Choroid plexus epithelial cell (primary cell): ENCODE measurements around the gene CNKSR2.

Experiments
- DNase-seq: peaks from one replicate; pipeline ENCODE4 v3.0.0-alpha.2; 2010; ENCODE audit warnings: low read depth
- H3K4me3 ChIP-seq: 2 replicates; pipeline ENCODE4 v1.5.1; 2011; ENCODE audit warnings: low read depth, mild to moderate bottlenecking, control low read depth, low read length, moderate library complexity
- TF ChIP-seq, protein P1 (sequence below): conservative IDR thresholded peaks from 2 replicates; pipeline ENCODE4 v1.5.1; 2011; ENCODE audit warnings: low read depth, mild to moderate bottlenecking, control low read depth, inconsistent platforms, low read length, moderate library complexity

Gene CNKSR2

DNA sequence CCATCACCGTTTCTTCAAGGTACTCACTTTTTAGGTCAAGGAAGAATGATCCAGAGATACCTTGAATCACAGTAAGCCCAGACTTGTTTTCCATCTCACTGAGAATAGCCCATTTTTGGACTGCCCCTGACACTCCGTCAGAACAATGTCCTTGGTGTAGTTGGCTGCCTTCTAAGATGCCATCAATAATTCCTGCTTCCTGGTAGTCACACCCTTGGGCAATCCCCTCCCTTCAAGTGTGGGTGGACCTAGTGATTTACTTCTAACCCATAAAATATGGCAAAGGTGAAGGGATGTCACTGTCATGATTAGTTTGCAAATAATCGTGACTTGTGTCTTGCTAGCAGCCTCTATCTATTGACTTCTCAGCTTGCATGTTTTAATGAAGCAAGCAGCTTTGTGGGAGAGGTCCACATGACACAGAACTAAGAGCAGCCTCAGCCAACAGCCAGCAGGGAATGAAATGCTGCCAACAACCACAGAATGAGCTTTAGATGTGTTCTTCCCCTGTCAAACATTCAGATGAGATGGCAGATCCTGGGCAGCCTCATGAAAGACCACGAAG lies 303.9 kb downstream of the CNKSR2 start:
- DNase-seq, result no peak
- no peak overlapping the region for H3K4me3 ChIP-seq
- TF ChIP-seq, protein P1, sequence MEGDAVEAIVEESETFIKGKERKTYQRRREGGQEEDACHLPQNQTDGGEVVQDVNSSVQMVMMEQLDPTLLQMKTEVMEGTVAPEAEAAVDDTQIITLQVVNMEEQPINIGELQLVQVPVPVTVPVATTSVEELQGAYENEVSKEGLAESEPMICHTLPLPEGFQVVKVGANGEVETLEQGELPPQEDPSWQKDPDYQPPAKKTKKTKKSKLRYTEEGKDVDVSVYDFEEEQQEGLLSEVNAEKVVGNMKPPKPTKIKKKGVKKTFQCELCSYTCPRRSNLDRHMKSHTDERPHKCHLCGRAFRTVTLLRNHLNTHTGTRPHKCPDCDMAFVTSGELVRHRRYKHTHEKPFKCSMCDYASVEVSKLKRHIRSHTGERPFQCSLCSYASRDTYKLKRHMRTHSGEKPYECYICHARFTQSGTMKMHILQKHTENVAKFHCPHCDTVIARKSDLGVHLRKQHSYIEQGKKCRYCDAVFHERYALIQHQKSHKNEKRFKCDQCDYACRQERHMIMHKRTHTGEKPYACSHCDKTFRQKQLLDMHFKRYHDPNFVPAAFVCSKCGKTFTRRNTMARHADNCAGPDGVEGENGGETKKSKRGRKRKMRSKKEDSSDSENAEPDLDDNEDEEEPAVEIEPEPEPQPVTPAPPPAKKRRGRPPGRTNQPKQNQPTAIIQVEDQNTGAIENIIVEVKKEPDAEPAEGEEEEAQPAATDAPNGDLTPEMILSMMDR, result no peak

DNA sequence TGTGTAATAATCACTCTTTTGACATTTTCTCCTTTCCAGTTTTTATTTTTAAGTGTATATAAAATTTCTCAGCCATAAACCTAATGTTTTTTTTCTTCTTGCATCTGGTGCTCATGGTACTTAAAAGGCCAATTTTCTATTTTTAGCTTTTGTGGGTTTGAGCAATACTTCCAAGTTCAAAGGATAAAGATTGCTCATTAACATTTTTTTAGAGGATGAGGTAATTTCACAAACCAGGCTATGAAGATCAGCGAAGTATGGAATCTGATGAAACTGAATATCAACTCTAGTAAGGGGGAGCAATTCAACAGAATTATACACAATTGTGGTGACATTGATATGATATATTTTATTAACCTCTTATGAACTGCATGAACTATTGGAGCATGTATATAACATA lies 309.7 kb downstream of the CNKSR2 start:
- peak; percentile 66 for DNase-seq
- TF ChIP-seq, protein P1, result no peak
- H3K4me3 ChIP-seq, result no peak overlapping the region

DNA sequence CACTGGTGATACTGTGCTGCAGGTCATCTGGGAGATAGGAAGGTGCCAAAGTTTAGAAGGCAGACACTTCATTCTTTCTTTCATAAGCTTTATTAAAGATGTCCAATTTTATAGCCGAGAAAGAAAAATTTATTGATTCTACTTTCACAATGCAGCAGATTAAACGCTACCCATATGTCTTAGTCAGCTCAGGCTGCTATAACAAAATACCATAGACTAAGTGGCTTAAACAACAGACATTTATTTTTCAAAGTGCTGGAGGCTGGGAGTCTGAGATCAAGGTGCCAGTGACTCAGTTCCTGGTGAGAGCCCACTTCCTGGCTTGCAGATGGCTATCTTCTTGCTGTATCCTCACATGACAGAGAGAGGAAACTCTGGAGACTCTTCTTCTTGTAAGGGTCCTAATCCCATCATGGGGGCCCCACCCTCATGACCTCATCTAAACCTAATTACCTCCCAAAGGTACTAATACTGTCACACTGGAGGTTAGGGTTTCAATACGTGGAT lies 317.3 kb downstream of the CNKSR2 start:
- TF ChIP-seq, protein P1, result no peak
- no peak overlapping the region for H3K4me3 ChIP-seq
- no peak for DNase-seq

DNA sequence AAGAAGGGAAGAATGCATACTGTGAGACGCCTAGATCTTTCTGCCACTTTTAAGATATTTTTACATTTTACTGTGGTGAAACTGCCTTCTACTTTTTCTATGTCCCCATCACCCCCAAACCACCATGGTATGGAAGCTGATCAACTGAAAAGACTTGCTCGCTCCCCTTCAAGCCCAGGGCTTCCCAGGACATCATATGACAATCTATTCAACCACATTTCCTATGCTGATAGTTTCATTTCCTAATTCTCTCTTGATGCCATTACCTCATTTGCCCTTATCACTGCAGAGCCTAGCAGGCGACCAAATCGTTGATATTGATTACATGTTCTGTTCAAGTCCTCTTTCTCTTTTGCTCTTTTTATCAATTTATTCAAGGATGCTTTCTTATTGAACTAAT lies 324.1 kb downstream of the CNKSR2 start:
- DNase-seq, result no peak
- H3K4me3 ChIP-seq, result no peak overlapping the region
- TF ChIP-seq, protein P1, result no peak

DNA sequence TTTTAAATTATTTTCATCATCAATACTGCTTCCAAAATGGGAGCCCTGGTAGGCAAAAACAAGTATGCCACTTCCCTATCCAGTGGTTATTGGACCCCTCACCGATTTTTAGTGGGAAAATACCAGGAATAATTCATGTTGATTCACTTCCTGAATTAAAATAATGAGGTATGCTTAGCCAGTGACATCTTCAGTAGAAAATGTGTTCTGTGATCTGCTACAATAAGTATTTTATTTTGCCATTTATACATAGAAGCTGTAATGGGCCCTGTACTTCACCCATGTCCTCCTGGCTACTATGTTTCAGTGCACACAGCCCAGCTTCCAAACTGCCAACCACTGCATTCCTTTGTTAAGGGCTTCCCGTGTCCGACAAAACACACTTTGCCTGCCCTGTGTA lies 324.9 kb downstream of the CNKSR2 start:
- TF ChIP-seq, protein P1, result no peak
- DNase-seq, result no peak
- no peak overlapping the region for H3K4me3 ChIP-seq

DNA sequence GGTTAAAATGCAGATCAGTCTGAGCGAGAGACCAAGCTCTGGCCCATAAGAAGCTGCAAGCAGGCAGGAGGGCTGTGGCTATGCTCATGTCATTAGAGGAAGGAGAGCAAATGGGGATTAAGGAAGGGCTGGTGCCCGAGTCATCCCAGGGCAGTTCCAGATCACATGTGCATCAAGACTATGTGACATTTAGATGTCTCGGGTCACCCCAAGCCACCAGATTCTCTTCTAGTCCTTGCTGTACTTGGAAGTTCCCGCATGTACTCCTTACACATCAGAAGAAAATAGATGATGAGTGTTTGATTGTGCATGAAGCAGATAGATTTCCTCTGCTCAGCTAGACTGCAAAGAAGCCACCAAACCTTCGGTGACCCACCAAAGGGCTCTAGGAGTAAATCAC lies 326.1 kb downstream of the CNKSR2 start:
- TF ChIP-seq, protein P1, result no peak
- no peak for DNase-seq
- no peak overlapping the region for H3K4me3 ChIP-seq

DNA sequence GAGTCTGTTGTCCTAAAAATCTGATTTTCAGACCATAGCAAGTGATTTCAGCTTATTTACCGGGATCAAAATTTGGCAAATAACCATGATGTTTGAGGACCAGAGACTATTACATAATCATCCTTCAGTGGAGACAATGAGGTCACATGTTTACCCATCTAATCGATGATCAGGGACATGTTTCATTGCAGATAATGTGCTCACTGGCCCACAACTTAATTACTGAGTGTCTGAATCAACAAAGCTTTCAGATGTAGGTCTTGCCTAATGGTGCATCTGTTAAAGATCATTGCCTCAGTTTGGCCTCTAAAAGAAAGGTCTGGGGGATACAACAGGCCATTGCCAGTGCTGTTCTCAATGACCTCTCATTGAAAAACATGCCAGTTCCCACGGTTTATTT lies 326.7 kb downstream of the CNKSR2 start:
- DNase-seq, result no peak
- TF ChIP-seq, protein P1, result no peak
- H3K4me3 ChIP-seq, result no peak overlapping the region
